AG04450 (cell line): ENCODE data around the gene CALHM5. TPM values are rescaled to one million over a fixed set of nuclear protein-coding genes. Genes with fewer than 3 reads are reported as not detected.
A peak's percentile ranks its signal among the peaks of the same experiment; 100 is the strongest.

ENCODE experiments used
- CTCF ChIA-PET: fragments of 300-600, 350-600 bp; formaldehyde crosslinking; extraction: SDS; loops from one replicate; lab custom pipeline; 2022; ENCODE audit warnings: antibody characterized with exemption, inconsistent platforms; lab: Charles Lee
- POLR2A ChIA-PET: fragments of 350-600 bp; formaldehyde crosslinking; extraction: SDS; loops from one replicate; lab custom pipeline; 2021; ENCODE audit warnings: antibody characterized with exemption, inconsistent platforms; lab: Yijun Ruan, JAX
- DNase-seq: peaks from one replicate; pipeline ENCODE4 v3.0.0-alpha.2; 2011; ENCODE audit warnings: low read depth, low spot score
- H3K27ac ChIP-seq: one replicate; pipeline ENCODE4 v1.5.1; 2012; ENCODE audit warnings: low read depth, low read length, control low read depth
- H3K27me3 ChIP-seq: one replicate; pipeline ENCODE4 v1.6.0; 2012; ENCODE audit warnings: low read length; ENCODE audit not compliant: control insufficient read depth, insufficient read depth
- H3K4me3 ChIP-seq: 2 replicates; pipeline ENCODE4 v1.5.1; 2011; ENCODE audit warnings: mild to moderate bottlenecking, low read depth, low read length, control low read depth
- H3K9me3 ChIP-seq: 2 replicates; pipeline ENCODE4 v1.5.1; 2012; ENCODE audit warnings: low read length; ENCODE audit not compliant: control insufficient read depth, insufficient read depth
- CTCF ChIP-seq: IDR thresholded peaks from 2 replicates; pipeline ENCODE4 v1.5.1; 2011; ENCODE audit warnings: low read depth, low read length, control low read depth, inconsistent platforms
- polyA plus RNA-seq: library from polyadenylated mRNA; depleted of rRNA; stranded (reverse); fragments of >200 nt; gene quantifications from 2 replicates; pipeline ENCODE4 v1.2.3, GENCODE V29; 2011; rRNA removed

Gene CALHM5
- polyA plus RNA-seq, 1 experiment, result 7.7 TPM

- DNase-seq, result no peak
- no peak for TF ChIP-seq CTCF
- no peaks in the 10 kb centered on the region for H3K9me3 ChIP-seq
- POLR2A ChIA-PET, result interaction anchor here (0.6 to 1.9 kb wide), 9 partner anchors 14 to 502 kb away, joined by 3 to 4 read pairs (median 3); partner anchors contain the start of gene CALHM5
- H3K27me3 ChIP-seq, result no peaks in the 10 kb centered on the region
- CTCF ChIA-PET, result interaction anchor here (0.9 to 5.6 kb wide), 9 partner anchors 8 to 354 kb away, joined by 3 to 44 read pairs (median 8); partner anchors contain the start of genes CALHM4 and CALHM5
- H3K27ac ChIP-seq, result peak overlapping the region; percentile 79
- peak overlapping the region; percentile 87 for H3K4me3 ChIP-seq
These were observed 60.2 kb downstream of the CALHM5 start for GRCh38 chr6:116571683-116572000.

- H3K27ac ChIP-seq, result no peak overlapping the region
- H3K9me3 ChIP-seq, result no peaks in the 10 kb centered on the region
- no peaks in the 10 kb centered on the region for H3K27me3 ChIP-seq
- peak overlapping the region; percentile 87 for H3K4me3 ChIP-seq
- ChIA-PET POLR2A (interaction anchor here (0.9 to 1.6 kb wide), 2 partner anchors 16 to 34 kb away, joined by 3 read pairs; no protein-coding TSS in a partner anchor), CTCF (interaction anchor here (1.3 to 5.6 kb wide), 7 partner anchors 9 to 354 kb away, joined by 3 to 44 read pairs (median 19); no protein-coding TSS in a partner anchor)
- no peak for DNase-seq
- TF ChIP-seq CTCF, result no peak
These were observed 60.7 kb downstream of the CALHM5 start for GRCh38 chr6:116572162-116572561.

Other genes with a start within 250 kb of the CALHM5 start
- 65.9 and 71.9 TPM in 2 replicates for gene TSPYL1, start 231.7 kb upstream of the CALHM5 start, polyA plus RNA-seq
- gene DSE, start 140.7 kb upstream of the CALHM5 start, polyA plus RNA-seq, result 85.7 and 86.2 TPM in 2 replicates
- 0.51 and 0.81 TPM in 2 replicates for gene CALHM6, start 50.3 kb upstream of the CALHM5 start, polyA plus RNA-seq
- 0.19 TPM in 1 of 2 replicates, not detected in the other for gene TRAPPC3L, start 34.0 kb downstream of the CALHM5 start, polyA plus RNA-seq
- gene CALHM4, start 42.1 kb downstream of the CALHM5 start, polyA plus RNA-seq, result 0.11 TPM in 1 of 2 replicates, not detected in the other
- gene RWDD1, start 59.9 kb downstream of the CALHM5 start, polyA plus RNA-seq, result 43.0 and 56.9 TPM in 2 replicates
- 0.09 and 0.11 TPM in 2 replicates for gene RSPH4A, start 104.8 kb downstream of the CALHM5 start, polyA plus RNA-seq
- 6.9 and 11.9 TPM in 2 replicates for gene ZUP1, start 157.1 kb downstream of the CALHM5 start, polyA plus RNA-seq
- 5.1 and 8.4 TPM in 2 replicates for gene KPNA5, start 169.6 kb downstream of the CALHM5 start, polyA plus RNA-seq